K562 (cell line): Measurements from ENCODE around the gene P2RX3. TPM values are rescaled to one million over a fixed set of nuclear protein-coding genes. Genes with fewer than 3 reads are reported as not detected.

ENCODE experiments used
- ASH1L ChIP-seq: fragments of 450-650 bp; IDR thresholded peaks from 2 replicates; pipeline ENCODE4 v1.6.1; 2018; ENCODE audit warnings: borderline replicate concordance, mild to moderate bottlenecking, low read depth; ENCODE audit not compliant: partially characterized antibody
- CBX8 ChIP-seq: fragments of 200-600 bp; sonication (generic); IDR thresholded peaks from 2 replicates; pipeline ENCODE4 v1.6.1; 2012; ENCODE audit warnings: borderline replicate concordance, mixed run types, low read depth, mild to moderate bottlenecking, moderate library complexity, mixed read lengths, low read length, control low read depth, inconsistent platforms; ENCODE audit not compliant: poor library complexity, severe bottlenecking; ENCODE audit errors: extremely low read depth
- GATAD2B ChIP-seq: fragments of 450-650 bp; IDR thresholded peaks from 2 replicates; pipeline ENCODE4 v1.6.1; 2017; ENCODE audit warnings: mild to moderate bottlenecking, borderline replicate concordance
- HMGN3 ChIP-seq: IDR thresholded peaks from 2 replicates; pipeline ENCODE4 v1.6.1; 2011; ENCODE audit warnings: borderline replicate concordance, low read depth, mild to moderate bottlenecking, mixed read lengths, low read length; ENCODE audit not compliant: insufficient read length; ENCODE audit errors: extremely low read depth
- ILF3 ChIP-seq: fragments of 450-650 bp; IDR thresholded peaks from 2 replicates; pipeline ENCODE4 v1.6.1; 2018; ENCODE audit warnings: antibody characterized with exemption, mild to moderate bottlenecking, moderate library complexity, borderline replicate concordance
- JUND ChIP-seq, 2 experiments: IDR thresholded peaks; 2 replicates in 1 of 2; 3 replicates in 1 of 2; pipeline ENCODE4 v1.6.1; 2011; ENCODE audit warnings: borderline replicate concordance in 2 of 2, low read depth in 2 of 2, low read length in 2 of 2, improper control_type of control experiment in 1 of 2, missing biosample characterization in 1 of 2, missing genetic modification characterization in 1 of 2, missing genetic modification reagents in 1 of 2
- KAT7 ChIP-seq: sonication (generic); formaldehyde crosslinking; IDR thresholded peaks from 2 replicates; pipeline ENCODE4 v1.8.0; 2022; ENCODE audit warnings: missing genetic modification reagents, mild to moderate bottlenecking, borderline replicate concordance
- KDM5B ChIP-seq: fragments of 200-600 bp; sonication (generic); IDR thresholded peaks from 2 replicates; pipeline ENCODE4 v1.6.1; 2012; ENCODE audit warnings: low read depth, mild to moderate bottlenecking, moderate library complexity, low read length, control low read depth, inconsistent platforms; ENCODE audit not compliant: insufficient replicate concordance
- RBM25 ChIP-seq: fragments of 200-400 bp; formaldehyde crosslinking; IDR thresholded peaks from 2 replicates; pipeline ENCODE4 v1.6.1; 2018; ENCODE audit warnings: low read length, low read depth, moderate library complexity; ENCODE audit not compliant: severe bottlenecking
- SREBF1 ChIP-seq: fragments of 150-350 bp; IDR thresholded peaks from 2 replicates; pipeline ENCODE4 v1.6.1; 2014; ENCODE audit warnings: antibody characterized with exemption, low read depth, low read length, borderline replicate concordance
- SRSF1 ChIP-seq: fragments of 200-400 bp; formaldehyde crosslinking; IDR thresholded peaks from 2 replicates; pipeline ENCODE4 v1.6.1; 2017; ENCODE audit warnings: mild to moderate bottlenecking, low read depth, low read length, moderate library complexity
- ZFP1 ChIP-seq: fragments of 450-650 bp; formaldehyde crosslinking; IDR thresholded peaks from 2 replicates; pipeline ENCODE4 v1.4.0; 2020; ENCODE audit warnings: mild to moderate bottlenecking, mixed read lengths
- polyA plus RNA-seq, 8 experiments: library from polyadenylated mRNA; depleted of rRNA in 4 of 8; stranded (reverse) in 5 of 8; unstranded in 3 of 8; fragments of >200 nt; fragmentation: Nextera tagmentation in 2 of 8; fragmentation: Illumina TruSeq in 1 of 8; extraction: Ambion mirVana in 2 of 8; extraction: Trizol in 1 of 8; gene quantifications; 2 replicates each; pipeline versions ENCODE4 v1.2.1 to v1.2.3, GENCODE V29; 2011 to 2014; ENCODE audit warnings: inconsistent platforms in 1 of 8, missing spikeins in 1 of 8
- total RNA-seq, 7 experiments: library from RNA; depleted of rRNA in 6 of 7; stranded (reverse); fragments of >200 nt in 6 of 7; fragmentation: Illumina TruSeq in 2 of 7; extraction: Trizol in 2 of 7; gene quantifications; 2 replicates each; pipeline versions ENCODE4 v1.2.1 to v1.2.3, GENCODE V29; 2011 to 2021; ENCODE audit warnings: low replicate concordance in 1 of 7
- TF ChIP-seq, protein P1 (sequence below): fragments of 450-650 bp; IDR thresholded peaks from 2 replicates; pipeline ENCODE4 v1.6.1; 2016; ENCODE audit warnings: missing biosample characterization, missing genetic modification characterization
- TF ChIP-seq, protein P2 (sequence below): sonication (generic); formaldehyde crosslinking; IDR thresholded peaks from 2 replicates; pipeline ENCODE4 v1.5.0; 2020; ENCODE audit warnings: missing genetic modification reagents
- TF ChIP-seq, protein P3 (sequence below): fragments of 250-450 bp; sonication (Bioruptor Pico); IDR thresholded peaks from 2 replicates; pipeline ENCODE4 v1.8.0; 2021; ENCODE audit warnings: moderate library complexity, mild to moderate bottlenecking, inconsistent platforms

The P2RX3 gene
- total and polyA plus RNA-seq, 9 of the 15 experiments (the other 6 are each of a cell fraction or from before 2014, with no cell fraction given), result not detected

GRCh38 chr11:57345555-57346211 is 7.5 kb downstream of the P2RX3 start (continued):
- no peak for TF ChIP-seq SREBF1
- TF ChIP-seq KDM5B, result no peak
- no peak for TF ChIP-seq ASH1L
- TF ChIP-seq, protein P1, sequence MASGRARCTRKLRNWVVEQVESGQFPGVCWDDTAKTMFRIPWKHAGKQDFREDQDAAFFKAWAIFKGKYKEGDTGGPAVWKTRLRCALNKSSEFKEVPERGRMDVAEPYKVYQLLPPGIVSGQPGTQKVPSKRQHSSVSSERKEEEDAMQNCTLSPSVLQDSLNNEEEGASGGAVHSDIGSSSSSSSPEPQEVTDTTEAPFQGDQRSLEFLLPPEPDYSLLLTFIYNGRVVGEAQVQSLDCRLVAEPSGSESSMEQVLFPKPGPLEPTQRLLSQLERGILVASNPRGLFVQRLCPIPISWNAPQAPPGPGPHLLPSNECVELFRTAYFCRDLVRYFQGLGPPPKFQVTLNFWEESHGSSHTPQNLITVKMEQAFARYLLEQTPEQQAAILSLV (tag), result no peak
- no peak for TF ChIP-seq GATAD2B
- TF ChIP-seq JUND (IDR thresholded peaks at IDR 0.05; ENCODE audit: borderline replicate concordance, low read depth, low read length), result no peak
- TF ChIP-seq JUND (tag; IDR thresholded peaks at IDR 0.05; ENCODE audit: borderline replicate concordance, low read depth, low read length), result no peak
- TF ChIP-seq CBX8, result no peak
- TF ChIP-seq KAT7 (CRISPR knock-in tag), result no peak
- no peak for TF ChIP-seq ZFP1 (CRISPR knock-in tag)
- no peak for TF ChIP-seq ILF3
- TF ChIP-seq, protein P2, sequence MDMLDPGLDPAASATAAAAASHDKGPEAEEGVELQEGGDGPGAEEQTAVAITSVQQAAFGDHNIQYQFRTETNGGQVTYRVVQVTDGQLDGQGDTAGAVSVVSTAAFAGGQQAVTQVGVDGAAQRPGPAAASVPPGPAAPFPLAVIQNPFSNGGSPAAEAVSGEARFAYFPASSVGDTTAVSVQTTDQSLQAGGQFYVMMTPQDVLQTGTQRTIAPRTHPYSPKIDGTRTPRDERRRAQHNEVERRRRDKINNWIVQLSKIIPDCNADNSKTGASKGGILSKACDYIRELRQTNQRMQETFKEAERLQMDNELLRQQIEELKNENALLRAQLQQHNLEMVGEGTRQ (CRISPR knock-in tag), result peak; percentile 26; the same call in 1 of the 2 replicates
- no peak for TF ChIP-seq HMGN3
- TF ChIP-seq, protein P3, sequence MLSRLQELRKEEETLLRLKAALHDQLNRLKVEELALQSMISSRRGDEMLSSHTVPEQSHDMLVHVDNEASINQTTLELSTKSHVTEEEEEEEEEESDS, result no peak
- no peak for TF ChIP-seq SRSF1
- TF ChIP-seq RBM25, result no peak
